GM12864 (cell line): ENCODE data around the gene TMEM232.

Experiments
- DNase-seq: peaks from one replicate; pipeline ENCODE4 v3.0.0-alpha.2; 2011; ENCODE audit warnings: low read depth
- H3K4me3 ChIP-seq: 2 replicates; pipeline ENCODE4 v1.5.1; 2011; ENCODE audit warnings: mild to moderate bottlenecking, low read depth, low read length, control low read depth
- CTCF ChIP-seq: IDR thresholded peaks from 2 replicates; pipeline ENCODE4 v1.5.1; 2011; ENCODE audit warnings: low read depth, mild to moderate bottlenecking, moderate library complexity, low read length, control low read depth, inconsistent platforms; ENCODE audit errors: missing control alignments

Gene TMEM232

GRCh38 chr5:110525762-110526161 lies 200.7 kb downstream of the TMEM232 start:
- DNase-seq, result no peak
- H3K4me3 ChIP-seq, result no peak overlapping the region
- no peak for TF ChIP-seq CTCF

GRCh38 chr5:110517396-110517795 lies 209.1 kb downstream of the TMEM232 start:
- H3K4me3 ChIP-seq, result no peak overlapping the region
- no peak for DNase-seq
- TF ChIP-seq CTCF, result no peak

GRCh38 chr5:110514030-110514429 lies 212.4 kb downstream of the TMEM232 start:
- no peak for TF ChIP-seq CTCF
- no peak for DNase-seq
- H3K4me3 ChIP-seq, result no peak overlapping the region

GRCh38 chr5:110512266-110512665 lies 214.2 kb downstream of the TMEM232 start:
- DNase-seq, result no peak
- TF ChIP-seq CTCF, result no peak
- H3K4me3 ChIP-seq, result no peak overlapping the region

- TF ChIP-seq CTCF, result no peak
- no peak for DNase-seq
- H3K4me3 ChIP-seq, result no peak overlapping the region
Observed at GRCh38 chr5:110510146-110510545, 216.3 kb downstream of the TMEM232 start.

- no peak overlapping the region for H3K4me3 ChIP-seq
- no peak for TF ChIP-seq CTCF
- DNase-seq, result no peak
Observed at GRCh38 chr5:110507972-110508371, 218.5 kb downstream of the TMEM232 start.

- TF ChIP-seq CTCF, result no peak
- H3K4me3 ChIP-seq, result no peak overlapping the region
- DNase-seq, result no peak
Observed at GRCh38 chr5:110506378-110506777, 220.1 kb downstream of the TMEM232 start.
